GM19397 (cell line): ENCODE results near the gene FRMD5.
"Not testable (repeated sequence)": the region's sequence is repeated elsewhere in the genome, so short reads cannot be mapped to it uniquely, and the experiment has no call there.

Source experiments
- ATAC-seq: cut with Tn5 transposase; IDR thresholded peaks from one replicate; pipeline ENCODE4 v1.9.1; 2021; ENCODE audit warnings: mild to moderate bottlenecking, moderate library complexity; ENCODE audit not compliant: unreplicated experiment

FRMD5 gene

GRCh38 chr15:43867096-43867495, 328.0 kb downstream of the FRMD5 start:
- ATAC-seq = no peak

DNA sequence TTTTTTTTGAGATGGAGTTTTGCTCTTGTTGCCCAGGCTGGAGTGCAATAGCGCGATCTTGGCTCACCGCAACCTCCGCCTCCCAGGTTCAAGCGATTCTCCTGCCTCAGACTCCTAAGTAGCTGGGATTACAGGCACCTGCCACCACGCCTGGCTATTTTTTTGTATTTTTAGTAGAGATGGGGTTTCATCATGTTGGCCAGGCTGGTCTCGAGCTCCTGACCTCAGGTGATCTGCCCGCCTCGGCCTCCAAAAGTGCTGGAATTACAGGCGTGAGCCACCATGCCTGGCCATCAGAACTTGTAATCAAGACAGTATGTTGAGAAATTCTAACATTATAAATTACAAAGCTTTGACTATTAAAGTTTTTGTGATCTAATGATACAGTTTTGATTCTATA, 328.4 kb downstream of the FRMD5 start:
- not testable (repeated sequence) for ATAC-seq

DNA sequence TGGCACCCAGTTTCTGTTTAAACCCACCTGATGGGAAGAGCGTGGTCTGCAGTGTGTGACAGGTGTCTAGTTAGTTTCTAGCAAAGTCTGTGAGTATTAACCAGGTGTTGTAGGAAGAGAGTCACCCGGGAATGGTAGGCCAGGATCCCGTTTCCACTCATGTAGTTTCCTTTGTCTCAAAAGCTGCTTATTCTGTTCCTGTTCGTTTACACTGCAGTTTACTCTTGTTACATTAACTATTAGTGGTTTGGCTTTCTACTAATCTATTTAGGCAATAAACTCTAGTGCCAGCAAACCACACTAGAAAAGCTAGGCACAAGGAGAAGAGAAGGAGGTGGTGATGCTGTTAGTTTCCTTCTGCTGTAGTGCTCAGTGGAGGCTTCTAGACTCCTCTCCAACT, 335.5 kb downstream of the FRMD5 start:
- ATAC-seq = no peak

- ATAC-seq = no peak
These were observed 340.3 kb downstream of the FRMD5 start for GRCh38 chr15:43854801-43855200.

- ATAC-seq = no peak
These were observed 342.5 kb downstream of the FRMD5 start for GRCh38 chr15:43852607-43853006.

DNA sequence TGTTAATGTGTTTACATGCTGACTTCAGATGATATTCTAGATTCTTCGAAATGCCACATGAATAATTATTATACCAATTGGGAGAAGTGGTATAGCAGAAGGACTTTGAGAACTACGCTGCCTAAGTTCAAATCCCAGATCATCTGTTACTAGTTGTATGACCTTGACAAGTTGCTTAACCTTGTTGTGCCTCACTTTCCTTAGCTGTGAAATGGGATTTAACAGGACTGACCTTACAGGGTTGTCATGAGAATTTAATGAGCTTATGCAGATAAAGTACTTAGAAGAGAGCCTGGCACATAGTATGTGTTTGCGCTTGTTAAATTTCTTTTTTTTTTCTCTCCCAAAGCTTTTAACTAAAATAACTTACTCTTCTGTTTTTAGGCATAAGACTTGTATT, 343.8 kb downstream of the FRMD5 start:
- no peak for ATAC-seq

DNA sequence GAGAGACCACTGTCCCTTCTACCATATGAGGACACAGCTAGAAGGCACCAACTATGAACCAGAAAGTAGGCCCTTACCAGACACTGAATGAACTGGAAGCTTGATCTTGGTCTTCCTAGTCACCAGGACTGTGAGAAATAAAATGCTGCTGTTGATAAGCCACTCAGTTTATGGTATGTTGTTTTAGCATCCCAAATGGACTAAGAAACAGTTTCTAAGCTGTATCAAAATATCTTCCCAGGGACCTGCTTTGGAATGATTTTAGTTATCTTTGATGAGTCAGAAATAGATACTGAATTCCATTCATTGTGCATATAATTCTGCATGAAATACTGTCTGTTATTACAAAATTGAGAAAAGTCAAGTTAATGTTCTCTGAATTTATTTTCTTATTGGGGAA, 349.6 kb downstream of the FRMD5 start:
- no peak for ATAC-seq

DNA sequence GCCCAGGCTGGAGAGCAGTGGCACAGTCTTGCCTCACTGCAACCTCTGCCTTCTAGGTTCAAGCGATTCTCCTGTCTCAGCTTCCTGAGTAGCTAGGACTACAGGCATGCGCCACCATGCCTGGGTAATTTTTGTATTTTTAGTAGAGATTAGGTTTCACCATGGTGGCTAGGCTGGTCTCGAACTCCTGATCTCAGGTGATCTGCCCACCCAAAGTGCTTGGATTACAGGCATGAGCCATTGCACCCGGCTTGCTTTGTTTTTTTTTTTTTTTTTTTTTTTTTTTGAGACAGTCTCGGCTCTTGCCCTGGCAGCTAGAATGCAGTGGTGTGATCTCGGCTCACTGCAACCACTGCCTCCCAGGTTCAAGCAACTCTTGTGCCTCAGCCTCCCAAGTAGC, 362.6 kb downstream of the FRMD5 start:
- ATAC-seq = not testable (repeated sequence)

DNA sequence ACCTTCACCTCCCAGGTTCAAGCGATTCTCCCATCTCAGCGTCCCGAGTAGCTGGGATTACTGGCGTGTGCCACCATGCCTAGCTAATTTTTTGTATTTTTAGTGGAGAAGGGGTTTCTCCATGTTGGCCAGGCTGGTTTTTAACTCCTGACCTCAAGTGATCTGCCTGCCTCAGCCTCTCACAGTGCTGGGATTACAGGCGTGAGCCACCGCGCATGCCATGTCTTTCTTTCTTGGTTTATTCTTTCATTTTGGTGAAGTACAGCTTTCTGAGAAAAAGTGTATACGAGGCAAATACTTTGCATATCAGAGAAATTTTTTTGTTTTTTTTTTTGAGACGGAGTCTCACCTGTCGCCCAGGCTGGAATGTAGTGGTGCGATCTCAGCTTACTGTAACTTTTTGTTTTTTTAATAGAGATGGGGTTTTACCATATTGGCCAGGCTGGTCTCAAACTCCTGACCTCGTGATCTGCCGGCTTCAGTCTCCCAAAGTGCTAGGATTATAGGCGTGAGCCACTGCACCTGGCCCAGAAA, 363.5 kb downstream of the FRMD5 start:
- ATAC-seq = not testable (repeated sequence)

- ATAC-seq = not testable (repeated sequence)
These were observed 364.3 kb downstream of the FRMD5 start for GRCh38 chr15:43830691-43831275.

DNA sequence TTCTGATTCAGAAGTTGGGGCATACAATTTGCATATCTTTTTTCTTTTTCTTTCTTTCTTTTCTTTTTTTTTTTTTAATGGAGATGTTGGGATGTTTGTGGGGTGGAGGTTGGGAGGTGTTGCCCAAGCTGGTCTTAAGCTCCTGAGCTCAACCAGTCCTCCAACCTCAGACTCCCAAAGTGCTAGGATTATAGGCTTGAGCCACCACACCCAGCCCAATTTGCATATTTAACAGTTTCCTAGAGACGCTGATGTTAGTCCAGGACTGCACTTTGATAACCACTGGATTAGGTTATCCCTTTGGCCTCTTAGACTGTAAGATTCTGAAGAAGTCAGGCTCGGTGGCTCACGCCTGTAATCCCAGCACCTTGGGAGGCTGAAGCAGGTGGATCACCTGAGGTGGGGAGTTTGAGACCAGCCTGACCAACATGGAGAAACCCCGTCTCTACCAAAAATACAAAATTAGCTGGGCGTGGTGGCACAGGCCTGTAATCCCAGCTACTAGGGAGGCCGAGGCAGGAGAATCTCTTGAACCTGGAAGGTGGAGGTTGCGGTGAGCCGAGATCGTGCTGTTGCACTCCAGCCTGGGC, 365.0 kb downstream of the FRMD5 start:
- not testable (repeated sequence) for ATAC-seq

DNA sequence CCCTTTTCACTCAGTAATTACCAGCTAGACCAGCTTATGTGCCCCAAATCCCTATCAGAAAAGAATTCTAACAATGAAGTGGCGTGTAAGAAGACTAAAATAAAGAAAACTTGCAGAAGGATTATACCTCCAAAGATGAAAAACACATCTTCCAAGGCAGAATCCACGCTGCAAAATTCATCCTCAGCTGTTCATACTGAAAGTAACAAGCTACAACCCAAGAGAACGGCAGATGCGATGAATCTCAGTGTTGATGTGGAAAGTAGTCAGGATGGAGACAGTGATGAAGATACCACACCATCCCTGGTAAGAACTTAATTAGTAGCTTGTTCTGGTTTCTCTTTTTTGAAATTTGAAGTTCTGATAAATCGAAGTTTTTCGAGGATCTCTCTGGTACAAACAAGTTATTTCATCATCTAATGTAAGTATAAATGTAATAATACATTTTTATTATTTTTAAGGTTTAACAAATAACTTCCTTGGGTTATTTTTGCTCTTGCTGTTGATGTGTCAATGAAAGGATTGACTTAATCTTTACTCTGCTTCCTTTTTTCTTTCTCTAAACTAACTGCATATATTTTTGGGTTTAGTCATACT, 366.9 kb downstream of the FRMD5 start:
- no peak for ATAC-seq

DNA sequence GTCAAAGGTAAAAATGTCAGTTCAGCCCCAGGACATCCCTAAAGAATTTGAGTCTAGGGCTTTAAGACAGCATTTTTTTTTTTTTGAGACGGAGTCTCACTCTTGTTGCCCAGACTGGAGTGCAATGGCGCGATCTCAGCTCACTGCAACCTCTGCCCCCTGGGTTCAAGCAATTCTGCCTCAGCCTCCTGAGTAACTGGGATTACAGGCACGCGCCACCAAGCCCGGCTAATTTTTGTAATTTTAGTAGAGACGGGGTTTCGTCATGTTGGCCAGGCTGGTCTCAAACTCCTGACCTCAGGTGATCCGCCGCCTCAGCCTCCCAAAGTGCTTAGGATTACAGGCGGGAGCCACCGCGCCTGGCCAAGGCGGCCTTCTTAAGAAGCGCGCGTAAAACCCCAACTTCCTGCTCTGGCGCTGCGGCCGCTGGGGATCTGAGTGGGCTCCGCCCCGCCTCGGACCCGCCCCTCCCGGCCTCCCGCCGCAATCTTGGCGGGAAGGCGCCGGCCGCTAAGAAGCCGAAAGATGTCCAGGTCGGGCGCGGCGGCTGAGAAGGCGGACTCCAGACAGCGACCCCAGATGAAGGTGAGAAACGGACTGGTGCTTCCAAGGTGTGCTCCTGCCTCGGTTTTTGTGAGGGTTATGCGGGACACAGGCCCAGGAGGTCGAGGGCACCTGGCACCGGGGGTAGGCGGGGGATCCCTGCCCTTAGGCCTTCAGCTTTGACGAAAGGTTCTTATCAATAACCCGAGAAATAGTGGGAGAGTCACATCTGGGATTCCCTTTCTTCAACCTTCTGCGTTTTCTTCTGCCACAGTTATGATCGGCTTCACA, 368.3 kb downstream of the FRMD5 start, which contains the start of gene WDR76:
Gene WDR76, plus strand, starts transcription at position 495 of the 834 bp plus-strand sequence. Its CDS starts 31 bp downstream, at position 526.
- peak; percentile 53 for ATAC-seq

GRCh38 chr15:43826029-43826507, 369.0 kb downstream of the FRMD5 start:
- no peak for ATAC-seq

DNA sequence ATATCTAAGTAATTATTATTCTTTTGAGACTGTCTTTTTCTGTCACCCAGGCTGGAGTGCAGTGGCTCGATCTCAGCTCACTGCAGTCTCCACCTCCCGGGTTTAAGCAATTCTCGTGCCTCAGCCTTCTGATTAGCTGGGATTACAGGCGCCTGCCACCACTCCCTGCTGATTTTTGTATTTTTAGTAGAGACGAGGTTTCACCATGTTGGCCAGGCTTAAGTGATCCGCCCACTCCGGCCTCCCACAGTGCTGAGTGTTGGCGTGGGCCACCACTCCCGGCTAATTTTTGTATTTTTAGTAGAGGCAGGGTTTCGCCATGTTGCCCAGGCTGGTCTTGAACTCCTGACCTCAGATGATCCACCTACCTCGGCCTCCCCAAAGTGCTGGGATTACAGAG, 369.8 kb downstream of the FRMD5 start:
- ATAC-seq = not testable (repeated sequence)

GRCh38 chr15:43824302-43825246, 370.5 kb downstream of the FRMD5 start, which contains the start of gene MFAP1:
TSS of gene MFAP1 (minus strand) at chr15:43824690. CDS start at chr15:43824569, 121 bp downstream.
- peak; percentile 77 for ATAC-seq

GRCh38 chr15:43821505-43821904, 373.6 kb downstream of the FRMD5 start:
- no peak for ATAC-seq
